Right lobe of liver (tissue), 6 donors: ENCODE measurements around the gene TMSB10. TPM values are rescaled to one million over a fixed set of nuclear protein-coding genes. Genes with fewer than 3 reads are reported as not detected.

Source experiments
- ATAC-seq, 4 donors: fragments of 200-7000 bp; cut with Tn5 transposase; one replicate each; pipeline ENCODE4 v1.9.1; 2020; ENCODE audit warnings: mild to moderate bottlenecking in 4 of 4, moderate library complexity in 4 of 4
- DNase-seq, 3 donors: peaks; one replicate each; pipeline ENCODE4 v3.0.0-alpha.2; 2020
- H3K27ac ChIP-seq, 3 donors: fragments of 200-600 bp; one replicate each; pipeline ENCODE4 v1.8.0; 2022
- H3K27me3 ChIP-seq, 2 donors: fragments of 200-600 bp; one replicate each; pipeline ENCODE4 v1.8.0; 2022
- H3K36me3 ChIP-seq, 4 donors: fragments of 200-600 bp; sonication (generic) in 1 of 4; one replicate each; pipeline versions ENCODE4 v1.5.1 to v1.8.0; 2017 to 2022; ENCODE audit warnings: control low read depth in 1 of 4
- H3K4me1 ChIP-seq, 4 donors: fragments of 200-600 bp; sonication (generic) in 1 of 4; one replicate each; pipeline versions ENCODE4 v1.5.1 to v1.8.0; 2017 to 2022; ENCODE audit warnings: control low read depth in 1 of 4
- H3K4me3 ChIP-seq, 3 donors: fragments of 200-600 bp; one replicate each; pipeline ENCODE4 v1.8.0; 2022
- H3K9me3 ChIP-seq, 4 donors: fragments of 200-600 bp; sonication (generic) in 1 of 4; one replicate each; pipeline versions ENCODE4 v1.5.1 to v1.8.0; 2017 to 2022; ENCODE audit warnings: control low read depth in 1 of 4
- CTCF ChIP-seq, 4 donors: fragments of 200-600 bp in 3 of 4; fragments of 450-650 bp in 1 of 4; IDR thresholded peaks; one replicate each; pipeline versions ENCODE4 v1.5.1 to v1.8.0; 2016 to 2022; ENCODE audit warnings: antibody characterized with exemption in 4 of 4, mild to moderate bottlenecking in 2 of 4
- POLR2A ChIP-seq: fragments of 450-650 bp; IDR thresholded peaks from one replicate; pipeline ENCODE4 v1.6.1; 2017; ENCODE audit warnings: antibody characterized with exemption, mild to moderate bottlenecking
- WGBS: methylation state at CpG from one replicate; pipeline ENCODE4 v1.1.6; 2018; ENCODE audit warnings: low coverage, low lambda C conversion rate; ENCODE audit not compliant: insufficient coverage; ENCODE audit errors: missing lambda C conversion rate; 5-methylcytosine and 5-hydroxymethylcytosine counted together
- intact Hi-C, 2 donors: fragments of 100-400 bp; cut with DNase I; formaldehyde crosslinking; loops; one replicate each; pipeline versions ENCODE4 v1.11.2 to v1.14.1; 2022
- total RNA-seq, 6 experiments: library from RNA; depleted of rRNA in 2 of 6; stranded (reverse); fragments of >200 nt in 2 of 6; fragmentation: NEBNext Ultra II Directional in 3 of 6; extraction: Animal tissue kit (Norgen Biotek cat#: 25700) in 3 of 6; gene quantifications; one replicate each; pipeline versions ENCODE4 v1.1.0 to v1.2.4, GENCODE V29; 2016 to 2023
- donor health status: DM: no; HTN: yes; CAD: no.
- donor health status: DM: no; HTN: no; CAD: no.
- donor health status: DM: no; HTN: no; CAD: no.
- donor health status: DM: no; HTN: yes; CAD: no.
- donor health status: DM: no; HTN: yes; CAD: no.

Gene TMSB10
- total RNA-seq, 6 experiments from 2014 or later = 77.3 to 814 (median 270) TPM

GRCh38 chr2:84897773-84898172 is 7.7 kb upstream of the TMSB10 start:
- no peak for ATAC-seq
- Histone ChIP-seq H3K36me3 (no peaks in the 10 kb centered on the region), H3K27me3 (no peaks in the 10 kb centered on the region), H3K9me3 (no peaks in the 10 kb centered on the region), H3K4me3 (no peak overlapping the region), H3K4me1 (peaks cover 0 to 7% (median 0%) of the 10 kb centered on the region in 4 donors), H3K27ac (no peak overlapping the region)
- intact Hi-C loops = no loop called here
- no peak for DNase-seq
- TF ChIP-seq POLR2A (no peak), CTCF (IDR thresholded peaks at IDR 0.05) (no peak)
- 54% methylated on average over 1 of the region's 1 CpG for WGBS

GRCh38 chr2:84899304-84900204 is 5.9 kb upstream of the TMSB10 start:
- peak in 2 of 4 donors; percentile 48 to 59 for ATAC-seq
- no peaks in the 10 kb centered on the region for H3K27me3 ChIP-seq
- 50% methylated on average over 5 of the region's 8 CpGs for WGBS

GRCh38 chr2:84900971-84901370 is 4.5 kb upstream of the TMSB10 start:
- Histone ChIP-seq H3K4me1 (no peaks in the 10 kb centered on the region), H3K27me3 (no peaks in the 10 kb centered on the region), H3K4me3 (no peak overlapping the region), H3K36me3 (no peaks in the 10 kb centered on the region), H3K27ac (no peak overlapping the region), H3K9me3 (no peaks in the 10 kb centered on the region)
- no peak for ATAC-seq
- intact Hi-C loops = no loop called here
- DNase-seq = no peak
- no peak for TF ChIP-seq POLR2A
- TF ChIP-seq CTCF (IDR thresholded peaks at IDR 0.05) = no peak
- 69% methylated on average over 1 of the region's 1 CpG for WGBS

More at GRCh38 chr2:84899304-84900204, 5.9 kb upstream of the TMSB10 start:
- TF ChIP-seq POLR2A = no peak
- no peak for TF ChIP-seq CTCF (IDR thresholded peaks at IDR 0.05)
- Histone ChIP-seq H3K9me3 (no peaks in the 10 kb centered on the region), H3K27ac (no peak overlapping the region), H3K4me3 (no peak overlapping the region), H3K4me1 (peaks cover 0 to under 1% (median 0%) of the 10 kb centered on the region in 4 donors), H3K36me3 (no peaks in the 10 kb centered on the region)
- DNase-seq = no peak
- intact Hi-C loops = no loop called here

GRCh38 chr2:84901593-84902120 is 3.8 kb upstream of the TMSB10 start:
- TF ChIP-seq POLR2A (no peak), CTCF (IDR thresholded peaks at IDR 0.05) (no peak)
- H3K9me3 ChIP-seq = no peaks in the 10 kb centered on the region
- no peaks in the 10 kb centered on the region for H3K36me3 ChIP-seq
- DNase-seq = no peak
- H3K4me3 ChIP-seq = no peak overlapping the region
- no peak overlapping the region for H3K27ac ChIP-seq
- intact Hi-C loops = no loop called here
- no peak for ATAC-seq
- 60% methylated on average over 2 of the region's 2 CpGs for WGBS
- no peaks in the 10 kb centered on the region for H3K4me1 ChIP-seq
- no peaks in the 10 kb centered on the region for H3K27me3 ChIP-seq
